Activated CD4-positive, alpha-beta memory T cell treated with anti-CD3 and anti-CD28 coated beads for 36 hours (primary cell): ENCODE measurements around the gene VRK3. TPM values are rescaled to one million over a fixed set of nuclear protein-coding genes. Genes with fewer than 3 reads are reported as not detected.

ENCODE experiments used
- total RNA-seq, 2 experiments: library from RNA; stranded (reverse); gene quantifications; one replicate each; pipeline ENCODE4 v1.2.3, GENCODE V29; 2021

The VRK3 gene
- total RNA-seq, 2 experiments from 2014 or later = 54.4 to 55.8 TPM

Other genes with a start within 250 kb of the VRK3 start
- gene FUZ, start 212.1 kb downstream of the VRK3 start, total RNA-seq = 10 to 100 TPM; 15.2 to 16.2 TPM
- 10 to 100 TPM; 45.6 to 50.2 TPM for gene MED25, start 207.1 kb downstream of the VRK3 start, total RNA-seq
- gene PTOV1, start 174.2 kb downstream of the VRK3 start, total RNA-seq = 100 to 1,000 TPM; 105 to 108 TPM
- 10 to 100 TPM; 88.7 to 98.6 TPM for gene PNKP, start 157.8 kb downstream of the VRK3 start, total RNA-seq
- 10 to 100 TPM; 19.6 TPM for gene AKT1S1, start 148.0 kb downstream of the VRK3 start, total RNA-seq
- gene TBC1D17, start 147.7 kb downstream of the VRK3 start, total RNA-seq = 10 to 100 TPM; 32.5 to 34.7 TPM
- gene IL4I1, start 128.5 kb downstream of the VRK3 start, total RNA-seq = 100 to 1,000 TPM; 108 to 111 TPM
- 10 to 100 TPM; 24.5 to 25.8 TPM for gene ATF5, start 96.2 kb downstream of the VRK3 start, total RNA-seq
- 100 to 1,000 TPM; 160 to 171 TPM for gene NUP62, start 95.9 kb downstream of the VRK3 start, total RNA-seq
- not detected for gene SIGLEC11, start 64.2 kb downstream of the VRK3 start, total RNA-seq
- 10 to 100 TPM in 1 of 2 experiments, 1 to 10 TPM in 1; 9.0 to 10.3 TPM for gene ZNF473, start 633 bp upstream of the VRK3 start, total RNA-seq
- not detected for gene IZUMO2, start 137.9 kb upstream of the VRK3 start, total RNA-seq
- gene MYH14, start 178.2 kb upstream of the VRK3 start, total RNA-seq = not detected